Measurements from ENCODE around the gene FAM13A.

DNA sequence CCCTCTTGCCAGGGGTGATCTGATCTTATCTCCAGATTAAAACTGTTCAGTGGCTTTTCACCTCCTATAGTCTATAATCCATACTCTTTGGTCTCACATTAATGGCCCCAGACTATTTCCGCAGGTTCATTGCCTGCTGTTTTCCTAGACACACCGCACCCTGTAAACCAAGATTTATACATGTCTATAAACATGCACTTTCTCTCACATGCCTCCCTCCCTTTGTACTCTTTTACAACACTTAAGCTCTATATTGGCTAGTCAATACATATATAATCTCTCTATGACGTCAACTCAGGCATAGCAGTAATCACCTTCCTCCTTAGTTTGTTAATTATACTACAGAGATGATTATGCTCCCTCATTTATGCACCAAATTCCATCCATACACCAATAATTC, 188.5 kb downstream of the FAM13A start:
- TF ChIP-seq POLR2A (IDR thresholded peaks at IDR 0.05) (no peak), POLR2AphosphoS5 (IDR thresholded peaks at IDR 0.05) (no peak)
- TF ChIP-seq, protein P1, sequence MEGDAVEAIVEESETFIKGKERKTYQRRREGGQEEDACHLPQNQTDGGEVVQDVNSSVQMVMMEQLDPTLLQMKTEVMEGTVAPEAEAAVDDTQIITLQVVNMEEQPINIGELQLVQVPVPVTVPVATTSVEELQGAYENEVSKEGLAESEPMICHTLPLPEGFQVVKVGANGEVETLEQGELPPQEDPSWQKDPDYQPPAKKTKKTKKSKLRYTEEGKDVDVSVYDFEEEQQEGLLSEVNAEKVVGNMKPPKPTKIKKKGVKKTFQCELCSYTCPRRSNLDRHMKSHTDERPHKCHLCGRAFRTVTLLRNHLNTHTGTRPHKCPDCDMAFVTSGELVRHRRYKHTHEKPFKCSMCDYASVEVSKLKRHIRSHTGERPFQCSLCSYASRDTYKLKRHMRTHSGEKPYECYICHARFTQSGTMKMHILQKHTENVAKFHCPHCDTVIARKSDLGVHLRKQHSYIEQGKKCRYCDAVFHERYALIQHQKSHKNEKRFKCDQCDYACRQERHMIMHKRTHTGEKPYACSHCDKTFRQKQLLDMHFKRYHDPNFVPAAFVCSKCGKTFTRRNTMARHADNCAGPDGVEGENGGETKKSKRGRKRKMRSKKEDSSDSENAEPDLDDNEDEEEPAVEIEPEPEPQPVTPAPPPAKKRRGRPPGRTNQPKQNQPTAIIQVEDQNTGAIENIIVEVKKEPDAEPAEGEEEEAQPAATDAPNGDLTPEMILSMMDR (IDR thresholded peaks at IDR 0.05 in 8 of 11, conservative IDR thresholded peaks at IDR 0.05 in 3 of 11): no peak
